ENCODE data around the gene SERPINI1. TPM values are rescaled to one million over a fixed set of nuclear protein-coding genes. Genes with fewer than 3 reads are reported as not detected.
A peak's percentile ranks its signal among the peaks of the same experiment; 100 is the strongest.

Gene SERPINI1
- total and polyA plus RNA-seq, 9 of the 15 experiments (the other 6 are each of a cell fraction or from before 2014, with no cell fraction given) = 1.6 to 9.9 (median 3.5) TPM

GRCh38 chr3:167734498-167735232 is 856 bp upstream of the SERPINI1 start, which contains the start of gene PDCD10 (continued):
- TF ChIP-seq SREBF2 (CRISPR knock-in tag; IDR thresholded peaks at IDR 0.05) = no peak
- TF ChIP-seq, protein P1, sequence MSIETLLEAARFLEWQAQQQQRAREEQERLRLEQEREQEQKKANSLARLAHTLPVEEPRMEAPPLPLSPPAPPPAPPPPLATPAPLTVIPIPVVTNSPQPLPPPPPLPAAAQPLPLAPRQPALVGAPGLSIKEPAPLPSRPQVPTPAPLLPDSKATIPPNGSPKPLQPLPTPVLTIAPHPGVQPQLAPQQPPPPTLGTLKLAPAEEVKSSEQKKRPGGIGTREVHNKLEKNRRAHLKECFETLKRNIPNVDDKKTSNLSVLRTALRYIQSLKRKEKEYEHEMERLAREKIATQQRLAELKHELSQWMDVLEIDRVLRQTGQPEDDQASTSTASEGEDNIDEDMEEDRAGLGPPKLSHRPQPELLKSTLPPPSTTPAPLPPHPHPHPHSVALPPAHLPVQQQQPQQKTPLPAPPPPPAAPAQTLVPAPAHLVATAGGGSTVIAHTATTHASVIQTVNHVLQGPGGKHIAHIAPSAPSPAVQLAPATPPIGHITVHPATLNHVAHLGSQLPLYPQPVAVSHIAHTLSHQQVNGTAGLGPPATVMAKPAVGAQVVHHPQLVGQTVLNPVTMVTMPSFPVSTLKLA (conservative IDR thresholded peaks at IDR 0.05) = peak; percentile 43 to 71; a peak in 2 of 4 replicates
- no peak; the same call in 1 of the 2 replicates for TF ChIP-seq HDAC2 (IDR thresholded peaks at IDR 0.05)
- TF ChIP-seq PPARD (CRISPR knock-in tag; IDR thresholded peaks at IDR 0.05) = no peak
- TF ChIP-seq CHCHD3 (CRISPR knock-in tag; IDR thresholded peaks at IDR 0.05) = no peak
- TF ChIP-seq SAFB (IDR thresholded peaks at IDR 0.05; ENCODE audit: borderline replicate concordance, low read depth, low read length) = no peak
- TF ChIP-seq EP300 (IDR thresholded peaks at IDR 0.05; ENCODE audit: low read length) = no peak
- peak; percentile 99 for TF ChIP-seq HNRNPLL (IDR thresholded peaks at IDR 0.05; ENCODE audit: low read depth, low read length, poor library complexity, severe bottlenecking)
- no peak for TF ChIP-seq HDGF (IDR thresholded peaks at IDR 0.05)
- TF ChIP-seq RCOR1 (IDR thresholded peaks at IDR 0.05; ENCODE audit: borderline replicate concordance in 1 of 2, low read depth in 2 of 2, low read length in 2 of 2) = peak in 1 of 2 experiments; percentile 67; a peak in 2 of 4 replicates
- TF ChIP-seq MITF (IDR thresholded peaks at IDR 0.05) = no peak
- TF ChIP-seq, protein P2, sequence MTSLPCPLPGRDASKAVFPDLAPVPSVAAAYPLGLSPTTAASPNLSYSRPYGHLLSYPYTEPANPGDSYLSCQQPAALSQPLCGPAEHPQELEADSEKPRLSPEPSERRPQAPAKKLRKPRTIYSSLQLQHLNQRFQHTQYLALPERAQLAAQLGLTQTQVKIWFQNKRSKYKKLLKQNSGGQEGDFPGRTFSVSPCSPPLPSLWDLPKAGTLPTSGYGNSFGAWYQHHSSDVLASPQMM (CRISPR knock-in tag; IDR thresholded peaks at IDR 0.05) = no peak
- no peak for TF ChIP-seq ZNF124 (CRISPR knock-in tag; IDR thresholded peaks at IDR 0.05)
- peak; percentile 56; the same call in 1 of the 2 replicates for TF ChIP-seq SP1 (CRISPR knock-in tag; IDR thresholded peaks at IDR 0.05)
- TF ChIP-seq IRF1 (CRISPR knock-in tag; IDR thresholded peaks at IDR 0.05; ENCODE audit: borderline replicate concordance) = no peak
- no peak for TF ChIP-seq PATZ1 (CRISPR knock-in tag; IDR thresholded peaks at IDR 0.05; ENCODE audit: borderline replicate concordance)
- TF ChIP-seq ZNF212 (CRISPR knock-in tag; IDR thresholded peaks at IDR 0.05) = no peak
- TF ChIP-seq ZBTB17 (CRISPR knock-in tag; IDR thresholded peaks at IDR 0.05) = peak; percentile 43; the same call in 1 of the 2 replicates
- TF ChIP-seq, protein P3, sequence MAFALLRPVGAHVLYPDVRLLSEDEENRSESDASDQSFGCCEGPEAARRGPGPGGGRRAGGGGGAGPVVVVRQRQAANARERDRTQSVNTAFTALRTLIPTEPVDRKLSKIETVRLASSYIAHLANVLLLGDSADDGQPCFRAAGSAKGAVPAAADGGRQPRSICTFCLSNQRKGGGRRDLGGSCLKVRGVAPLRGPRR (CRISPR knock-in tag; IDR thresholded peaks at IDR 0.05) = no peak

Data from K562 (cell line).